SK-N-SH (cell line): ENCODE results near the gene BSCL2. TPM values are rescaled to one million over a fixed set of nuclear protein-coding genes. Genes with fewer than 3 reads are reported as not detected.

Experiments used
- CTCF ChIA-PET: fragments of 300-600, 350-600 bp; formaldehyde crosslinking; extraction: SDS; loops from one replicate; lab custom pipeline; 2021; lab: Yijun Ruan, JAX
- POLR2A ChIA-PET: fragments of 350-600 bp; sonication (Branson Sonifier 250); formaldehyde crosslinking; extraction: SDS; loops from one replicate; lab custom pipeline; 2020; ENCODE audit warnings: antibody characterized with exemption, inconsistent platforms; lab: Yijun Ruan, JAX
- DNase-seq: peaks from one replicate; pipeline ENCODE4 v3.0.0; 2012
- H2AFZ ChIP-seq: fragments of 200-600 bp; sonication (generic); 2 replicates; pipeline ENCODE4 v1.8.1; 2016; ENCODE audit warnings: antibody characterized with exemption, mild to moderate bottlenecking, low read depth
- H3F3A ChIP-seq: fragments of 200-600 bp; sonication (generic); replicated peaks from 2 replicates; pipeline ENCODE3; 2016; ENCODE audit warnings: antibody characterized with exemption, mild to moderate bottlenecking; ENCODE audit not compliant: insufficient read depth
- H3K27ac ChIP-seq, 2 experiments: fragments of 200-500 bp in 1 of 2; fragments of 200-600 bp in 1 of 2; sonication (Bioruptor generic) in 1 of 2; sonication (generic), shearing (Covaris generic) in 1 of 2; 2 replicates each; pipeline versions ENCODE4 v1.5.1 to v1.6.1; 2014 to 2016; ENCODE audit warnings: low read depth in 2 of 2, inconsistent platforms in 1 of 2, low read length in 1 of 2, mild to moderate bottlenecking in 1 of 2, mixed read lengths in 1 of 2
- H3K27me3 ChIP-seq: fragments of 200-600 bp; sonication (generic), shearing (Covaris generic); 2 replicates; pipeline ENCODE4 v1.6.1; 2016; ENCODE audit warnings: mixed run types; ENCODE audit not compliant: insufficient read depth
- H3K36me3 ChIP-seq, 2 experiments: fragments of 200-500 bp in 1 of 2; fragments of 200-600 bp in 1 of 2; sonication (Bioruptor generic) in 1 of 2; sonication (generic) in 1 of 2; replicated peaks in 1 of 2; 2 replicates each; pipeline versions ENCODE3 to v1.5.1; 2014 to 2016; ENCODE audit warnings: low read length in 1 of 2, mild to moderate bottlenecking in 1 of 2; ENCODE audit not compliant: insufficient read depth in 2 of 2, control insufficient read depth in 1 of 2
- H3K4me1 ChIP-seq, 2 experiments: fragments of 200-500 bp in 1 of 2; fragments of 200-600 bp in 1 of 2; sonication (Bioruptor generic) in 1 of 2; sonication (generic), shearing (Covaris generic) in 1 of 2; 2 replicates each; pipeline versions ENCODE4 v1.5.1 to v1.6.1; 2014 to 2016; ENCODE audit warnings: low read depth in 1 of 2, low read length in 1 of 2, mixed run types in 1 of 2; ENCODE audit not compliant: insufficient read depth in 2 of 2, control insufficient read depth in 1 of 2
- H3K4me2 ChIP-seq: fragments of 200-600 bp; sonication (generic), shearing (Covaris generic); 2 replicates; pipeline ENCODE4 v1.6.1; 2017; ENCODE audit warnings: mixed run types
- H3K4me3 ChIP-seq, 2 experiments: fragments of 200-500 bp in 1 of 2; fragments of 200-600 bp in 1 of 2; sonication (Bioruptor generic) in 1 of 2; sonication (generic), shearing (Covaris generic) in 1 of 2; 2 replicates each; pipeline versions ENCODE4 v1.5.1 to v1.8.1; 2014 to 2016; ENCODE audit warnings: low read depth in 2 of 2, inconsistent platforms in 1 of 2, low read length in 1 of 2, mild to moderate bottlenecking in 1 of 2, mixed read lengths in 1 of 2, moderate library complexity in 1 of 2
- H3K79me2 ChIP-seq: fragments of 200-600 bp; sonication (generic); 2 replicates; pipeline ENCODE4 v1.8.1; 2017; ENCODE audit warnings: mild to moderate bottlenecking; ENCODE audit not compliant: insufficient read depth
- H3K9ac ChIP-seq: fragments of 200-600 bp; sonication (generic); 2 replicates; pipeline ENCODE4 v1.6.1; 2017; ENCODE audit warnings: mixed run types
- H3K9me2 ChIP-seq: fragments of 200-600 bp; sonication (generic); 2 replicates; pipeline ENCODE4 v1.6.1; 2017; ENCODE audit warnings: mixed run types
- H3K9me3 ChIP-seq: fragments of 200-600 bp; sonication (generic); 2 replicates; pipeline ENCODE4 v1.6.1; 2017; ENCODE audit warnings: mixed run types, mild to moderate bottlenecking, moderate library complexity
- H4K20me1 ChIP-seq: fragments of 200-600 bp; sonication (generic); 2 replicates; pipeline ENCODE4 v1.6.1; 2017; ENCODE audit warnings: mild to moderate bottlenecking, mixed run types; ENCODE audit not compliant: insufficient read depth
- CHD2 ChIP-seq: fragments of 150-350 bp; IDR thresholded peaks from 2 replicates; pipeline ENCODE4 v1.6.1; 2018; ENCODE audit warnings: low read length; ENCODE audit not compliant: partially characterized antibody
- EP300 ChIP-seq, 2 experiments: IDR thresholded peaks; 2 replicates each; pipeline versions ENCODE4 v1.4.0 to v1.6.1; 2012; ENCODE audit warnings: borderline replicate concordance in 1 of 2, low read depth in 1 of 2, low read length in 1 of 2
- EZH2phosphoT487 ChIP-seq: fragments of 200-600 bp; sonication (generic); IDR thresholded peaks from 2 replicates; pipeline ENCODE4 v1.6.1; 2017; ENCODE audit warnings: low read depth, mixed run types, mild to moderate bottlenecking, antibody characterized with exemption, moderate library complexity, borderline replicate concordance
- FOSL2 ChIP-seq: IDR thresholded peaks from 2 replicates; pipeline ENCODE4 v1.4.0; 2012; ENCODE audit warnings: low read depth, mild to moderate bottlenecking, moderate library complexity, borderline replicate concordance
- FOXJ3 ChIP-seq: sonication (generic); formaldehyde crosslinking; IDR thresholded peaks from 2 replicates; pipeline ENCODE4 v1.5.1; 2020; ENCODE audit warnings: mild to moderate bottlenecking, missing genetic modification reagents
- MAX ChIP-seq: IDR thresholded peaks from 2 replicates; pipeline ENCODE4 v1.4.0; 2012; ENCODE audit warnings: low read depth
- MEF2A ChIP-seq: IDR thresholded peaks from 2 replicates; pipeline ENCODE4 v1.4.0; 2012; ENCODE audit warnings: low read depth, borderline replicate concordance
- MXI1 ChIP-seq: IDR thresholded peaks from 2 replicates; pipeline ENCODE4 v1.6.1; 2012; ENCODE audit warnings: mild to moderate bottlenecking, low read depth, low read length, improper control_type of control experiment
- NFIC ChIP-seq: IDR thresholded peaks from 2 replicates; pipeline ENCODE4 v1.4.0; 2012; ENCODE audit warnings: borderline replicate concordance
- NRF1 ChIP-seq: IDR thresholded peaks from 2 replicates; pipeline ENCODE4 v1.6.1; 2012; ENCODE audit warnings: low read depth, mild to moderate bottlenecking, low read length
- RAD21 ChIP-seq: IDR thresholded peaks from 2 replicates; pipeline ENCODE4 v1.6.1; 2012; ENCODE audit warnings: mild to moderate bottlenecking, low read length
- RFX5 ChIP-seq: IDR thresholded peaks from 2 replicates; pipeline ENCODE4 v1.6.1; 2012; ENCODE audit warnings: mild to moderate bottlenecking, improper control_type of control experiment, low read length
- RXRA ChIP-seq: IDR thresholded peaks from 2 replicates; pipeline ENCODE4 v1.4.0; 2012; ENCODE audit warnings: low read depth, mild to moderate bottlenecking, borderline replicate concordance
- SIN3A ChIP-seq: IDR thresholded peaks from 2 replicates; pipeline ENCODE4 v1.6.1; 2012; ENCODE audit warnings: low read depth, mild to moderate bottlenecking, low read length, moderate library complexity, borderline replicate concordance
- SMC3 ChIP-seq: IDR thresholded peaks from 2 replicates; pipeline ENCODE4 v1.6.1; 2012; ENCODE audit warnings: low read depth, low read length, improper control_type of control experiment
- TCF12 ChIP-seq: IDR thresholded peaks from 2 replicates; pipeline ENCODE4 v1.4.0; 2012
- USF1 ChIP-seq: IDR thresholded peaks from 2 replicates; pipeline ENCODE4 v1.4.0; 2012; ENCODE audit warnings: low read depth, borderline replicate concordance
- USF2 ChIP-seq: fragments of 150-350 bp; IDR thresholded peaks from 2 replicates; pipeline ENCODE4 v1.6.1; 2017; ENCODE audit warnings: antibody characterized with exemption, low read length, low read depth, borderline replicate concordance
- WGBS: methylation state at CpG from one replicate; pipeline ENCODE4 v1.1.6; 2017; ENCODE audit warnings: low lambda C conversion rate; 5-methylcytosine and 5-hydroxymethylcytosine counted together
- polyA plus RNA-seq, 3 experiments: library from polyadenylated mRNA; depleted of rRNA; stranded (reverse); fragments of >200 nt; gene quantifications; 2 replicates each; pipeline ENCODE4 v1.2.3, GENCODE V29; 2012

BSCL2 gene
- polyA plus RNA-seq, 1 of the 3 experiments (the other 2 are of a cell fraction), result 81.5 TPM

GRCh38 chr11:62716206-62716605, 9.0 kb upstream of the BSCL2 start:
- no peaks in the 10 kb centered on the region for H3K27me3 ChIP-seq
- H3K9ac ChIP-seq, result no peak overlapping the region
- 92% methylated on average over 5 of the region's 5 CpGs for WGBS
- H3K79me2 ChIP-seq, result peaks cover 62% of the 10 kb centered on the region
- H3K9me3 ChIP-seq, result no peaks in the 10 kb centered on the region
- H3K9me2 ChIP-seq, result no peaks in the 10 kb centered on the region
- no peaks in the 10 kb centered on the region for H4K20me1 ChIP-seq
- no peak overlapping the region for H3K4me3 ChIP-seq
- H2AFZ ChIP-seq, result no peak overlapping the region
- H3K36me3 ChIP-seq, result peaks cover 76 to 89% of the 10 kb centered on the region in 2 experiments
- DNase-seq, result no peak
- ChIA-PET CTCF (interaction anchor here (0.6 to 2.0 kb wide), 4 partner anchors 12 to 128 kb away, joined by 3 to 5 read pairs (median 4); partner anchors contain the start of genes HNRNPUL2 and TTC9C), POLR2A (no interaction called here)
- H3F3A ChIP-seq, result peaks cover 55% of the 10 kb centered on the region
- H3K4me1 ChIP-seq, result no peaks in the 10 kb centered on the region; a peak in 1 of 4 replicates
- H3K4me2 ChIP-seq, result no peak overlapping the region
- no peak overlapping the region for H3K27ac ChIP-seq
- TF ChIP-seq MXI1 (no peak), RFX5 (no peak), EP300 (IDR thresholded peaks at IDR 0.05; ENCODE audit: borderline replicate concordance in 1 of 2, low read depth in 1 of 2, low read length in 1 of 2) (no peak), TCF12 (no peak), SMC3 (no peak), RXRA (no peak), NFIC (no peak), NRF1 (no peak), EZH2phosphoT487 (no peak), RAD21 (no peak), MAX (no peak), MEF2A (no peak), USF2 (no peak), FOSL2 (no peak), SIN3A (no peak), CHD2 (no peak)

GRCh38 chr11:62715150-62716130, 8.2 kb upstream of the BSCL2 start:
- 89% methylated on average over 24 of the region's 24 CpGs for WGBS
- POLR2A ChIA-PET, result interaction anchor here (0.7 to 1.8 kb wide), 2 partner anchors 11 to 126 kb away, joined by 3 to 5 read pairs; no protein-coding TSS in a partner anchor
- no peak overlapping the region for H3K27ac ChIP-seq
- H3F3A ChIP-seq, result peaks cover 63% of the 10 kb centered on the region
- H3K9me3 ChIP-seq, result no peaks in the 10 kb centered on the region
- DNase-seq, result peak; percentile 42
- H3K4me3 ChIP-seq, result no peak overlapping the region
- no peak overlapping the region for H3K9ac ChIP-seq
- CTCF ChIA-PET, result interaction anchor here (0.6 to 2.0 kb wide), 5 partner anchors 12 to 128 kb away, joined by 3 to 5 read pairs (median 4); partner anchors contain the start of genes HNRNPUL2 and TTC9C
- no peaks in the 10 kb centered on the region for H3K9me2 ChIP-seq
- H3K36me3 ChIP-seq, result peaks cover 76 to 84% of the 10 kb centered on the region in 2 experiments
- no peaks in the 10 kb centered on the region for H3K27me3 ChIP-seq
- H3K4me2 ChIP-seq, result no peak overlapping the region
- H3K4me1 ChIP-seq, result no peaks in the 10 kb centered on the region; a peak in 1 of 4 replicates
- no peaks in the 10 kb centered on the region for H4K20me1 ChIP-seq
- H3K79me2 ChIP-seq, result peaks cover 55% of the 10 kb centered on the region
- TF ChIP-seq USF1, result no peak
- no peak for TF ChIP-seq SIN3A
- TF ChIP-seq MXI1, result no peak
- no peak for TF ChIP-seq FOXJ3
- no peak for TF ChIP-seq TCF12
- H2AFZ ChIP-seq, result no peak overlapping the region
